ENCODE measurements around the gene CYP26B1. TPM values are rescaled to one million over a fixed set of nuclear protein-coding genes. Genes with fewer than 3 reads are reported as not detected.

The CYP26B1 gene
- total RNA-seq, 1 experiment from 2014 or later, result 0.20 TPM

- Histone ChIP-seq H2BK20ac (ENCODE audit: low read depth, low read length, poor library complexity, severe bottlenecking) (no peak overlapping the region), H2BK120ac (ENCODE audit: low read depth, low read length, poor library complexity, severe bottlenecking) (no peak overlapping the region), H3T11ph (ENCODE audit: low read length) (no peak overlapping the region), H3K79me2 (ENCODE audit: insufficient read depth, low read length) (no peaks in the 10 kb centered on the region), H3K27me3 (ENCODE audit: insufficient read depth, low read length) (peaks cover 40% of the 10 kb centered on the region; the same call in 1 of the 2 replicates), H2BK12ac (ENCODE audit: insufficient read length, low read depth, low read length) (no peak overlapping the region), H4K20me1 (ENCODE audit: control insufficient read depth, insufficient read depth, insufficient read length) (no peaks in the 10 kb centered on the region), H4K5ac (ENCODE audit: insufficient read length, low read depth, low read length) (no peak overlapping the region), H3K56ac (ENCODE audit: insufficient read length, low read depth, low read length) (no peak overlapping the region), H3K4ac (ENCODE audit: low read depth, low read length) (no peak overlapping the region), H3K27ac (ENCODE audit: insufficient read length, low read depth, low read length) (no peak overlapping the region), H3K4me2 (ENCODE audit: insufficient read depth, insufficient read length, low read length) (no peak overlapping the region), H4K91ac (ENCODE audit: insufficient read length, low read depth, low read length) (no peak overlapping the region), H3K9me3 (ENCODE audit: control insufficient read depth, low read depth, low read length) (no peaks in the 10 kb centered on the region), H3K23ac (ENCODE audit: insufficient read length, low read depth, low read length) (no peak overlapping the region), H2BK15ac (ENCODE audit: low read depth, low read length) (no peak overlapping the region), H3K4me1 (ENCODE audit: insufficient read depth, low read length) (no peaks in the 10 kb centered on the region), H3K9ac (ENCODE audit: extremely low read depth, insufficient read length, low read length) (no peak overlapping the region), H3K23me2 (ENCODE audit: insufficient read length, low read depth, low read length, poor library complexity, severe bottlenecking) (peaks cover 8% of the 10 kb centered on the region), H2BK5ac (ENCODE audit: insufficient read length, low read length) (no peak overlapping the region), H2AK5ac (ENCODE audit: insufficient read length, low read length) (no peak overlapping the region), H3K79me1 (ENCODE audit: insufficient read depth, low read depth, low read length, poor library complexity, severe bottlenecking) (no peaks in the 10 kb centered on the region), H4K8ac (replicated peaks; ENCODE audit: insufficient read length, low read depth, low read length) (no peak overlapping the region), H2AFZ (ENCODE audit: low read length) (no peak overlapping the region), H3K14ac (ENCODE audit: insufficient read depth, low read length) (no peak overlapping the region), H3K18ac (ENCODE audit: insufficient read length, low read depth, low read length) (no peak overlapping the region)
- no peak overlapping the region for H3K4me3 Mint-ChIP-seq
- H3K27ac Mint-ChIP-seq, result peak overlapping the region in 1 of 3 experiments; percentile 62; a peak in 1 of 7 replicates
- H3K36me3 Mint-ChIP-seq (ENCODE audit: insufficient read depth in 1 of 3, low read depth in 3 of 3), result no peaks in the 10 kb centered on the region
- peaks cover 0 to 6% of the 10 kb centered on the region in 2 experiments; a peak in 2 of 5 replicates for H3K9me3 Mint-ChIP-seq
- TF ChIP-seq CTCF (conservative IDR thresholded peaks at IDR 0.05), result no peak
- H3K27me3 Mint-ChIP-seq (ENCODE audit: low read depth), result peaks cover 67% of the 10 kb centered on the region
- peaks cover 12 to 31% of the 10 kb centered on the region in 2 experiments for H3K4me1 Mint-ChIP-seq
- no peak for DNase-seq
- WGBS (ENCODE audit: extremely low coverage, insufficient read length, low lambda C conversion rate), result no CpG with 5 or more reads among the region's 8 CpGs
These were observed 8.2 kb downstream of the CYP26B1 start for GRCh38 chr2:72139471-72139873.
